Ishikawa (cell line): Measurements from ENCODE around the gene C9orf85.

Source experiments
- CEBPB ChIP-seq: IDR thresholded peaks from 2 replicates; pipeline ENCODE4 v1.6.1; 2012
- CREB1 ChIP-seq: IDR thresholded peaks from 2 replicates; pipeline ENCODE4 v1.6.1; 2012; ENCODE audit warnings: low read depth
- EGR1 ChIP-seq: IDR thresholded peaks from 2 replicates; pipeline ENCODE4 v1.6.1; 2012
- EP300 ChIP-seq: IDR thresholded peaks from 2 replicates; pipeline ENCODE4 v1.6.1; 2012; ENCODE audit warnings: borderline replicate concordance
- FOXM1 ChIP-seq: IDR thresholded peaks from 2 replicates; pipeline ENCODE4 v1.6.1; 2012; ENCODE audit warnings: low read depth, borderline replicate concordance
- MAX ChIP-seq: IDR thresholded peaks from 2 replicates; pipeline ENCODE4 v1.6.1; 2012
- NFIC ChIP-seq: IDR thresholded peaks from 2 replicates; pipeline ENCODE4 v1.6.1; 2012
- RAD21 ChIP-seq: IDR thresholded peaks from 2 replicates; pipeline ENCODE4 v1.6.1; 2012; ENCODE audit warnings: low read depth
- TAF1 ChIP-seq: IDR thresholded peaks from 2 replicates; pipeline ENCODE4 v1.6.1; 2012; ENCODE audit warnings: low read depth, mild to moderate bottlenecking
- TCF12 ChIP-seq: IDR thresholded peaks from 2 replicates; pipeline ENCODE4 v1.6.1; 2012; ENCODE audit warnings: low read depth
- TEAD4 ChIP-seq: IDR thresholded peaks from 2 replicates; pipeline ENCODE4 v1.6.1; 2012
- YY1 ChIP-seq: IDR thresholded peaks from 2 replicates; pipeline ENCODE4 v1.6.1; 2012; ENCODE audit warnings: low read depth
- ZBTB7A ChIP-seq: IDR thresholded peaks from 2 replicates; pipeline ENCODE4 v1.6.1; 2012; ENCODE audit warnings: low read depth
- TF ChIP-seq, protein P1 (sequence below): IDR thresholded peaks from 2 replicates; pipeline ENCODE4 v1.6.1; 2012; ENCODE audit warnings: low read depth, mild to moderate bottlenecking
- TF ChIP-seq, protein P2 (sequence below): IDR thresholded peaks from 2 replicates; pipeline ENCODE4 v1.6.1; 2012

Gene C9orf85, protein sequence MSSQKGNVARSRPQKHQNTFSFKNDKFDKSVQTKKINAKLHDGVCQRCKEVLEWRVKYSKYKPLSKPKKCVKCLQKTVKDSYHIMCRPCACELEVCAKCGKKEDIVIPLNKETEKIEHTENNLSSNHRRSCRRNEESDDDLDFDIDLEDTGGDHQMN

GRCh38 chr9:71911061-71911907 lies at the start of gene C9orf85, which contains the start of gene ABHD17B:
Gene C9orf85, plus strand, starts transcription at chr9:71911639. Its CDS starts 96 bp downstream, at chr9:71911735.
Gene ABHD17B, minus strand, starts transcription at chr9:71911193. Its CDS starts 36,113 bp downstream, at chr9:71875080.
- peak; percentile 97 for TF ChIP-seq TAF1
- TF ChIP-seq TCF12 = peak; percentile 12; the same call in 1 of the 2 replicates
- no peak for TF ChIP-seq EP300
- TF ChIP-seq, protein P1, sequence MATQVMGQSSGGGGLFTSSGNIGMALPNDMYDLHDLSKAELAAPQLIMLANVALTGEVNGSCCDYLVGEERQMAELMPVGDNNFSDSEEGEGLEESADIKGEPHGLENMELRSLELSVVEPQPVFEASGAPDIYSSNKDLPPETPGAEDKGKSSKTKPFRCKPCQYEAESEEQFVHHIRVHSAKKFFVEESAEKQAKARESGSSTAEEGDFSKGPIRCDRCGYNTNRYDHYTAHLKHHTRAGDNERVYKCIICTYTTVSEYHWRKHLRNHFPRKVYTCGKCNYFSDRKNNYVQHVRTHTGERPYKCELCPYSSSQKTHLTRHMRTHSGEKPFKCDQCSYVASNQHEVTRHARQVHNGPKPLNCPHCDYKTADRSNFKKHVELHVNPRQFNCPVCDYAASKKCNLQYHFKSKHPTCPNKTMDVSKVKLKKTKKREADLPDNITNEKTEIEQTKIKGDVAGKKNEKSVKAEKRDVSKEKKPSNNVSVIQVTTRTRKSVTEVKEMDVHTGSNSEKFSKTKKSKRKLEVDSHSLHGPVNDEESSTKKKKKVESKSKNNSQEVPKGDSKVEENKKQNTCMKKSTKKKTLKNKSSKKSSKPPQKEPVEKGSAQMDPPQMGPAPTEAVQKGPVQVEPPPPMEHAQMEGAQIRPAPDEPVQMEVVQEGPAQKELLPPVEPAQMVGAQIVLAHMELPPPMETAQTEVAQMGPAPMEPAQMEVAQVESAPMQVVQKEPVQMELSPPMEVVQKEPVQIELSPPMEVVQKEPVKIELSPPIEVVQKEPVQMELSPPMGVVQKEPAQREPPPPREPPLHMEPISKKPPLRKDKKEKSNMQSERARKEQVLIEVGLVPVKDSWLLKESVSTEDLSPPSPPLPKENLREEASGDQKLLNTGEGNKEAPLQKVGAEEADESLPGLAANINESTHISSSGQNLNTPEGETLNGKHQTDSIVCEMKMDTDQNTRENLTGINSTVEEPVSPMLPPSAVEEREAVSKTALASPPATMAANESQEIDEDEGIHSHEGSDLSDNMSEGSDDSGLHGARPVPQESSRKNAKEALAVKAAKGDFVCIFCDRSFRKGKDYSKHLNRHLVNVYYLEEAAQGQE = no peak
- peak; percentile 90 for TF ChIP-seq MAX
- TF ChIP-seq, protein P2, sequence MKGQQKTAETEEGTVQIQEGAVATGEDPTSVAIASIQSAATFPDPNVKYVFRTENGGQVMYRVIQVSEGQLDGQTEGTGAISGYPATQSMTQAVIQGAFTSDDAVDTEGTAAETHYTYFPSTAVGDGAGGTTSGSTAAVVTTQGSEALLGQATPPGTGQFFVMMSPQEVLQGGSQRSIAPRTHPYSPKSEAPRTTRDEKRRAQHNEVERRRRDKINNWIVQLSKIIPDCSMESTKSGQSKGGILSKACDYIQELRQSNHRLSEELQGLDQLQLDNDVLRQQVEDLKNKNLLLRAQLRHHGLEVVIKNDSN = peak; percentile 97
- TF ChIP-seq YY1 = 0 out of 2 replicates have a peak, but pooled peaks have one; percentile 3
- peak; percentile 75 for TF ChIP-seq NFIC

DNA sequence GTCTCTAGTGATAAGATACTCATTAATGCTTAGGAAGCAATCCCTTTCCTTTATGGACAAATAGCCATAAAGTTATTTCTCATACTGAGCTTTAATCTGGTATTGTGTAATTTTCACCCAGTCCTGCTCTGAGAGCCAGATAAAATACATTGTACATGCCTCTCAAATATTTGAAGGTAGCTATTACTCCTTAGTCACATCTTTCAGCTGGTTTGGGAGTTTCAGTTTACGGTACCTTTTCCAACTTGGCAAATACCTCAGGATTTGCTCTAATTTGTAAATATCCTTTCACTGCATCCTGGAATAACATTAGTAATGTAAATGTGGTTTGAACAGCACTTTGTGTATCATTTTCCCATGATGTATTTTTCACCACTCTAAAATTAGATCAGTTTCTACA lies 47.8 kb upstream of the C9orf85 start:
- TF ChIP-seq TEAD4 = no peak
- TF ChIP-seq EGR1 = no peak
- no peak for TF ChIP-seq MAX
- no peak for TF ChIP-seq RAD21
- TF ChIP-seq, protein P1 = no peak
- no peak for TF ChIP-seq ZBTB7A
- TF ChIP-seq EP300 = no peak
- no peak for TF ChIP-seq CEBPB
- TF ChIP-seq, protein P2 = no peak
- TF ChIP-seq TCF12 = no peak

DNA sequence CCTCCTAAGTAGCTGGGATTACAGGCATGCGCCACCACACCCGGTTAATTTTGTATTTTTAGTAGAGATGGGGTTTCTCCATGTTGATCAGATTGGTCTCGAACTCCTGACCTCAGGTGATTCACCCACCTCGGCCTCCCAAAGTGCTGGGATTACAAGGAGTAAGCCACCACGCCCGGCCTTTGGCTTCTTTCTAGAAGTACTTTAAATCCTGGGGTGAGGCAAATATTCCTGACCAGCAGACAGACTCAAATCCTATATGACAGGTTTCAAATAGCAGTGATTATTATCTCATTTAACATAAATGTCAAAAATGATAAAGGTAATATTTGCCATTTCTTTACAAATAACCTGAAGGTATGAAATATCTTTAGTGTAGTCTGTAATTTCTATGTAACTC lies 36.1 kb upstream of the C9orf85 start:
- TF ChIP-seq, protein P1 = no peak
- no peak for TF ChIP-seq RAD21
- no peak for TF ChIP-seq EP300

DNA sequence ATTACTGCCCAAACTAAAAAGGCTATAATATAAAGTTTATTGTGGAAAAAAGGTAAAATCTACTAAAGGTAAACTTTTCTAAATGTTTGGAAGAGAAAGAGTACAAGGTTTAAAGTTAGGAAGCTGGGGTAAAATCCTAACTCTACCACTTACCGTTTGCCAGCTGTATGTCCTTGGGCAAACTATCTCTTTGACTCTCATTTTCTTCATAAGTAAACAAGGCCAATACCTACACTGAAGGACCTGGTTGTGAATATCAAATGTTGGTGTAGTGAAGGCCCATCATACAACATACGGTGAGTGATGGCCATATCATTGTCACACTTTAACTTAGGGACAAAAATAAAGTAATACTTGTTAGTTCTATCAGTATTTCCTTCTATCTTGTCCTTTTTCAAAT lies 35.3 kb upstream of the C9orf85 start:
- TF ChIP-seq FOXM1 = no peak
- no peak for TF ChIP-seq MAX
- no peak for TF ChIP-seq EGR1
- TF ChIP-seq YY1 = no peak
- TF ChIP-seq CEBPB = no peak
- TF ChIP-seq, protein P1 = no peak
- TF ChIP-seq TAF1 = no peak
- no peak for TF ChIP-seq TCF12
- TF ChIP-seq EP300 = no peak
- TF ChIP-seq TEAD4 = no peak
- no peak for TF ChIP-seq RAD21
- TF ChIP-seq NFIC = no peak
- TF ChIP-seq, protein P2 = no peak
- TF ChIP-seq CREB1 = no peak
- TF ChIP-seq ZBTB7A = no peak
